Activated effector memory CD4-positive, alpha-beta T cell treated with Interleukin-2 at 50 U/mL for 16 hours (primary cell): ENCODE results near the gene KCNF1.

Experiments
- DNase-seq: peaks from one replicate; pipeline ENCODE4 v3.0.0-alpha.2; 2020

KCNF1 gene

GRCh38 chr2:10880586-10881321 lies 31.0 kb upstream of the KCNF1 start:
- no peak for DNase-seq

GRCh38 chr2:10882568-10882967 lies 29.2 kb upstream of the KCNF1 start:
- no peak for DNase-seq

DNA sequence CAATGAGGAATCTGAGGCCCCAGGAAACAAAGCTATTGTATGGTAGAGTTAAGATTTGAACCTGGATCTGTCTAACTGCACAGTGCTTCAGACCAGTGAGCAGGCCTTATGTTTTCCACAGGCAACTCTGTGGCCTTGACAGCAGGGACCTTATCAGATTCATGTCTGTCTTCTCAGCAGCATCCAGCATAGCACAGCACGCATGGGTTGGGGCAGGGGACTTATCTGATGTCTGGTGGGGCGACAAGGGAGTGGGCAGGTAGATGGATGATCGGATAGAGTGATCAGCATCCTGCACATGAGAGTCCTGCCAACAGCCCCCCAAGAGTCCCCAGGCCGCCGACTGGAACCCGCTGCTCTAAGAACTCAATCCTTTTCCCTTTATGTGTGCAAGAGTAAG lies 28.7 kb upstream of the KCNF1 start:
- DNase-seq = no peak

- no peak for DNase-seq
Observed at GRCh38 chr2:10883801-10884478, 27.8 kb upstream of the KCNF1 start.

DNA sequence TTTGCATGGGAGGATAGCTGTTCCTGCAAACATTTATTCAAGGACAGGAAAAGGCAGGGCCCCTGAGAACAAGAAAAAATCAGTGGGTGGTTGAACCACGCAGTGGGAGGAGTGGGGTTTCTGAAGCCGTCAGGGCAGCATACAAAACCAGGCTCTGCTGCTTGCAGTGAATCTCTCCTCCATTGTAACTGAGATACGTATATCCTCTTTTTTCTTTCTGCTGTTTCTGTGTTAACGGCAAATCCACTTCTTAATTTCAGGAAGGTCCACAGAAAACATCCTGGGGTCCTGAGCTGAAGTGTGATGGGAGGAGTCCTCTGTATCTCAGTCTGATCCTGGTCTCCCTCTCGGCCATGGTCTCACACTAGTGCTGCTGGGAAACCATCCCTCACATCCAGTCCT lies 27.2 kb upstream of the KCNF1 start:
- DNase-seq = no peak

- no peak for DNase-seq
Observed at GRCh38 chr2:10885094-10885860, 26.5 kb upstream of the KCNF1 start.

DNA sequence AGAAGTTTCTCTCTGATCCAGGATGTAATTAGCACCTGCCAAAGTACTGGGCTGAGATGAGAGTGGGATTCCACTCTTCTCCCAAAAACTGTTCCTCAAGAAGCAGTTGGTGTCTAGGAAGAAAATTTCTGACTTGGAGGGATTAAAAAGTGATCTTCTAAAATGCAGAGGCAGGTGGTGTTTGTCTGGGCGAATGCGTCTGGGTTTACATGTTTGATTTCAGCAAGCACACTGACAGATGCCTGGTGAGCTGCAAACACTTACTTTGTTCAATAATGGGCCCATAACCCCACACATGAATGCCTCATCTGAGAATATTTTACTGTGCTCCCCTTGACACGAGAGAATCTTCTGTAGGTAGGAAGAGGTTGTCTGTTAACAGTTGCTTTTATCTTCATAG lies 24.3 kb upstream of the KCNF1 start:
- no peak for DNase-seq

DNA sequence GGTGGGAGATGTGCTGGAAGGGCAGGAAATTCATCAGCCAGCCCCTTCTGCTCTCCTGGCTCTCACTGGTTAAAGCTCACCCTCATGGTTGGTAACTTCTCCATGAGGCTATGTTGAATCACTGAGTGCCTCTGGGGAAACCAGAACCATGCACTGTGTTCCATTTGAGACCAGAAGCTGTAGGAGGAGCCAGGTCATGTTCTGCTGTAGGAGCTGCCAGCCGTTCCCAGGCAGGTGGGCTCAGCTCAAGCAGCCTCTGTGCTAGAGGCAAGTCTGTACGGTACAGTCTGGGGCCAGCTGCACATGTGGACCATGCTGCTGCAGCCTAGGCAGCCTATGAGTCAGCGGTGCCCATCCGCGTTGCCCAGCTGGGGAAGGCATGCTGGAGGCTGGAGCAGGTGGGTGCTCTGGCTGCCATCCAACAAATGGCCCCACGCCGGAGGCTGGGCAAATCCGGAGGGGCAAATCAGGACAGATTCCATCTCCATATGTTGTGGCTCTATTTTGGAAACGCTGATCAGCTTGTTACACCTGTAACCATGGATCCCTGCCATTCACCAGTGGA lies 22.0 kb upstream of the KCNF1 start:
- no peak for DNase-seq

DNA sequence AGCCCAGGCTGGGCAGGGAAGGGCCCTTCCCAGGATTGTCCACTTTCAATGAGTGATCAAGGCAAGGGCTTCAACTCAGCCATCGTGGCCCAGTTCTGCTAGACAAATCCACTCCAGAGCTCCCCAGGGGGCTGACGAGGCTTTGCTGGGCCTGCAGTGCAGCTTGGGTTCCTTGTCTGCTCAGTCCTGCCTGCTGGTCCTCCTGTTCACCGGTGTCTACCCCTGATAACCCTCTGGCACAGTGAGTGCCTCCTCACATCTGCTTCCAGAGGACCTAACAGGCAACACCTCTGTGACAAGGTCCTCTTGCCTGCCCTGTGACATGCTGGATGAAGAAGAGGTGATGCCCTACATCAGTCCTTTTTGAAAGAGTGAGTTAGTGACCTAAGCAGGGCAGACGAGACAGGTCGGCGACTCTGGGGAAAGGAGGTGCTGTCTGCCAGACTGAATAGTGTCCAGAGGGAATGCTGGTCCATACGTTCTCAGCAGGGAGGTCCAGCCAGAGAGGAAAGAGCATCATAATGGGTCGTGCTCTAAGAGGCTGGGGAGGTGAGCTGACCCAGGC lies 20.9 kb upstream of the KCNF1 start:
- no peak for DNase-seq

- DNase-seq = no peak
Observed at GRCh38 chr2:10891390-10891789, 20.3 kb upstream of the KCNF1 start.

DNA sequence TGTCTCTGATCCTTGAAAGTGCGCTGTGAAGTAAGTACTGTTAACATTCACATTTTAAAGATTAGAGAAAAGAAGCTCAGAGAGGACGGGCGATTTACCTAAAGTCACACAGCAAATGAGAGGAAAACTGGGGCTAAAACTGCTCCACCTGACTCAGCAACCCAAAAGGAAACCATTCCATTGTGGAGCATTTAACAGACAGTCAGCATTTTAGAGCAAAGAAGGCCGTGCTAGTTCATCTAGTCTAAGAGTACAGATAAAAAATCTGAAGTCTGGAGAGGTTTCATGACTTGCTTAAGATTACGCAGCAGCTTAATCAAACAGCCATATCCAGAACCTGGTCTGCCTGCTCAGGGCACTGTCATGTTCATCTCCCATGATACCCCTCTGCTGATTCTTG lies 19.9 kb upstream of the KCNF1 start:
- DNase-seq = no peak

DNA sequence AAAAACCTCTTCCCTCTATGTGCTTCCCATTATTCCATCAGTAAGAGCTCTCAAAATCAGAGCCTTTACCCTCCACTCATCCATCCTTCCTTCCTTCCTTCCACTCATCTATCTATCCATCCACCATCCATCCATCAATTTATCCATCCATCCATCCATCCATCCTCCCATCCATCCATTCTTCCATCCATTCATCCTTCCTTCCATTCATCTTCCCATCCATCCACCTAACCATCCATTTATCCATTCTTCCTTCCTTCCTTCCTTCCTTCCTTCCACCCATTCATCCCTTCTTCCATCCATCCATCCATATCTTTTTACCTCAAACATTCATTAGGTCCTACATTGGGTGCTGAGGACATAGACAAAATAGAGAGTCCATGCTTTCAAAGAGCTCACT lies 19.4 kb upstream of the KCNF1 start:
- DNase-seq = no peak

- no peak for DNase-seq
Observed at GRCh38 chr2:10892796-10893350, 18.9 kb upstream of the KCNF1 start.

GRCh38 chr2:10894264-10894935 lies 17.3 kb upstream of the KCNF1 start:
- no peak for DNase-seq

- no peak for DNase-seq
Observed at GRCh38 chr2:10895231-10895630, 16.5 kb upstream of the KCNF1 start.

GRCh38 chr2:10897956-10898355 lies 13.8 kb upstream of the KCNF1 start:
- no peak for DNase-seq

DNA sequence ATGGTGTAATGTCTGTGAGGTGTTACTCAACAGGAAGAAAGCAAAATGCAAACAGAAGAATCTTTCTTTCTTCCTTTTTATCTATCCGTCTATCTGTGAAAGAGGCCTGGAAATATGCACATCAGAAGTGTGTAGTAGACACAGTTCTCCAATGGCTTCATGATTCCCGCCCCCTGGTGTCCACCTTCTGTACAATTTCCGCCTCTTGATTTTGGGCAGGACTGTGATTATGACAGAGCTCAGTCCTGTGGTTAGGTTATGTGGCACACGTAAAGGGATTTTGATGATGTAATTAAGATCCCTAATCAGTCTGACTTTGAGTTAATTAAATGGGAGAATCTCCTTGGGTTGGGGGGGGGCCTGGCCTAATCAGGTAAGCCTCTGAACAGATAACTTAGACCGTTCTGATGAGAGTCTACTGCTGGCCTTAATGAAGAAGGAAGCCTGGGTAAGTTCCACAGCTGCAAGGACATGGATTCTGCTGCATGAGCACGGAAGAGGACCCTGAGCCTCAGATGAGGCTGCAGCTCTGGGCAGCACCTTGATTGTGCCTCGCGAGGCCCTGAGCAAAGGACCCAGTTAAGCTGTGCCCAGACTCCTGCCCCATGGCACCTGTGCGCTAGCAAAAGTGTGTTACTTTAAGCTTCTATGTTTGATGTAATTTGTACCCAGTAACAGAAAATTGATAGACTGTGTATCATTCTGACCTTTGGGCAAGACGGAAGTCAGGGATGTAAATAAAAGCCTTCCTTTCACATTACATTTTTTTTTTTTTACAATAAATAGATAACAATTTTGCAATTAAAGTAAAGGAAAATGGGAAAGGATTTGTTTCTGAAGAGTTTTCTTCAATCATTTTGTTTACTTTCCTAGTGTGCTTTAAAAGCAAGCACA lies 11.3 kb upstream of the KCNF1 start:
- DNase-seq = no peak

- no peak for DNase-seq
Observed at GRCh38 chr2:10901160-10901939, 10.4 kb upstream of the KCNF1 start.

- no peak for DNase-seq
Observed at GRCh38 chr2:10903861-10904210, 7.9 kb upstream of the KCNF1 start.

- no peak for DNase-seq
Observed at GRCh38 chr2:10904455-10904854, 7.3 kb upstream of the KCNF1 start.
